ENCODE measurements around the gene VPS72. TPM values are rescaled to one million over a fixed set of nuclear protein-coding genes. Genes with fewer than 3 reads are reported as not detected.

Gene VPS72, protein sequence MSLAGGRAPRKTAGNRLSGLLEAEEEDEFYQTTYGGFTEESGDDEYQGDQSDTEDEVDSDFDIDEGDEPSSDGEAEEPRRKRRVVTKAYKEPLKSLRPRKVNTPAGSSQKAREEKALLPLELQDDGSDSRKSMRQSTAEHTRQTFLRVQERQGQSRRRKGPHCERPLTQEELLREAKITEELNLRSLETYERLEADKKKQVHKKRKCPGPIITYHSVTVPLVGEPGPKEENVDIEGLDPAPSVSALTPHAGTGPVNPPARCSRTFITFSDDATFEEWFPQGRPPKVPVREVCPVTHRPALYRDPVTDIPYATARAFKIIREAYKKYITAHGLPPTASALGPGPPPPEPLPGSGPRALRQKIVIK
- 10 to 100 TPM; 74.6 to 77.0 TPM for total RNA-seq

DNA sequence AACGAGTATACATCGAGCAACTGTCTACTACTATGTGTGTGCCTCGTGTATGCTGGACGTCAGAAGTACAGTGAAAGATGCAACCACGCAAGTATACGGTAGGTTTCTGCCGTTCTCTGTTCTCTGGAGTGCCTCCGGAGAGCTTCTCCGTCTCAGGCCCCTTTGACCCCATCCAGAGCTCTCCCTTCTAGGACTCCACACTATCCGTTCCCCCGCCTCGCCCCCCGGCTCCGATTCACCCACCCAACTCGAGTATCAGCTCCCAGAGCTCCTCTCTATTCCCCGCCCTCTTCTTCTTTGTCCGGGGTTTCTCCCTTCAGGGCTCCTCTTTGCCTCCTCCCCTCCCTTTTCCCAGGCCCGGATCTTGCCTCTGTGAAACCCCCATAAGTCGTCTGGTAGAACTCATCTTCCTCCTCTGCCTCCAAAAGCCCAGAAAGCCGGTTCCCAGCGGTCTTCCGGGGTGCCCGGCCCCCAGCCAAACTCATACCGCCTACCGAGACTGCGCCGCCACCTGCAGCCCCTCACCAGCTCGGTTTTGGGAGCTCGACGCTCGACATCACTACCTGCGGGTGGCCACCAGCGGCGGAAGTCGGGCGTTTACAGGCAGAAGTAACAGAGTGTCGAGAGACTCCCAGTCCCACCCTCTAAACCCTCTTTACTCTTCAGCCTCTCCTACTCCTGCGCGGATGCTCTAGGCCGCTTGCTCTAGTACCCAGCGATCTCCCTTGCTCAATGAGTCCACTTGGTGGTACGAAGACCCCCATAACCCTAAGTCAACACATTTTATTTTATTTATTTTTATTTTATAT, at the start of gene VPS72:
VPS72 (minus strand) TSS at position 561 of the 809 bp plus-strand sequence; CDS start at position 485, 76 bp downstream.

DNA sequence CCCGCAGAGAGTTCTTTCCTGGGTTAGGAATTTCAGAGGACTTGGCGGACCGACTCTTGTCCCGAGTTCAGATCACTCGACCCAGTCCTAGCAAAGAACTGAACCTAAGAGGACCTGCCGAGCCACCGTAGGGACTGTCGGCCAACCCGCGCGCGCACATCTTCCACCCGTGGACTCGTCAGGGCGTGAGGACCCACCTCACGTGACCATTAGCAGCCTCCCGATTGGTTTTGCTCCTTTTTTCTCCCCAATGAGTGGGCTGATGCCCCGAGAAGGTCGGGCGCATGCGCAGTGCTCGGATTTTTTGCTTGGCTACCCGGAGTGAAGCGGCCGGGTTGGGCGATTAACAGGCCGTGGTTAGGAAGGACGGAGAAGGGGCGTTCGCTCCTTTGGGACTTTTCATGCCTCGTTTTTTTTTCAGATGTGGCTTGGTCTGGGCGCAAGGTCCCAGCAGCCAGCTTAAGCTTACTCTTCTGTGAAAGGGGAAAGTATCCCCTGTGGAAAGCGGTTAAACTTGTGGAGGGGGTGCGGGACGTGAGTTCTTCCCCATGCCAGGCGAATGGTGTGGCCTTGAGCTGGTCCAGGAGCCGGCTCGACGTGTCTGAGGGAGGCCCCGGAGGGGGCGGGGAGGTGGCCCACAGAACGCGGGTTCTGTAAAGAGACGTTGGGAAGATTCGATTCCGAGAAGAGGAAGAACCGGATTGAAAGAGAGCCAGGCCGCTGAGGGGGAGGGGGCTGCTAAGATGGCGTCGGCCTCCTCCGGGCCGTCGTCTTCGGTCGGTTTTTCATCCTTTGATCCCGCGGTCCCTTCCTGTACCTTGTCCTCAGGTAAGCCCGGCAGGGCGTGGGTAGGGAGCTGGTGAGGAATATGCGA, 8.5 kb upstream of the VPS72 start, which contains the start of gene PIP5K1A:
PIP5K1A (plus strand) TSS at position 299 of the 874 bp plus-strand sequence; CDS start at position 744, 445 bp downstream.

GRCh38 chr1:151175863-151176262, 14.1 kb downstream of the VPS72 start, which contains the start of gene TMOD4:
TSS of gene TMOD4 (minus strand) at chr1:151175981. CDS start at chr1:151174875, 1,106 bp downstream.

GRCh38 chr1:151165738-151166504, 24.1 kb downstream of the VPS72 start, which contains the start of the genes LYSMD1 and SCNM1:
TSS of gene LYSMD1 (minus strand) at chr1:151165902. CDS start at chr1:151165258, 644 bp downstream.
TSS of gene SCNM1 (plus strand) at chr1:151166144. CDS start at chr1:151166153, 9 bp downstream.

GRCh38 chr1:151156515-151156819, 33.5 kb downstream of the VPS72 start, which contains the start of gene TNFAIP8L2:
TSS of gene TNFAIP8L2 (plus strand) at chr1:151156649. CDS start at chr1:151158698, 2,049 bp downstream.

DNA sequence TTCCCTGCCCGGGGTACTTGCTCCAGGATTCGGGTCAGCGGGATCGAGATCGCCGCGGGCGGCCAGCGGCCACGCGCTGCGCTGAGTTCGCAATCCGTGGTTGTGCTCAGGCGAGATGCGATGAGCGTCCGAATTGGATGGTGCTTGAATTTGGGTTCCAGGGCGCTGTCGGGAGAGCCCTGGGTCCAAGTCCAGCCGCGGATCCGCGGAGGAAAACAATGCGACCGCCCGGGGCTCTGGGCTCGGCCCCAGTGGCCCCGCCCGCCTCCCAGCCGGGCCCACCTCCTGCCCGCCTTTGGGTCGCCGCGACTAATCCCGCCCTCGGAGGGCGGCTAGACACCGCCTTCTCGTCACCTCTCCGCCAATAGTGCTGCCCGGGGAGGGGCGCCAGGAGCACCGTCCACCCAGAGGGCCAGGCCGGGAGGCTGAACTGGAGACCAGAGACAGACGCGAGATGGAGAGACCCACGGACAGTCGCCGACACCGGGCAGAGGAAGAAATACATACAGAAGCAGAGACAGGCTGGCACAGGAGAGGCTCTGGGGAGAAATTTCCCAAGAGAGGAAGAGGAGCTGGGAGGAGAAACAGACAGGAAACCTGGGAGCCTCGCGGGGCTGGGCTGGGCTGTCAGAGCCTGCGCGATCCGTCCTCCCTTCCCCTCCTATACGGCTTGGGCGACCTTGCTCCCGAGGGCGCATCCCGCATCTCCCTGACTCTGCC, 43.4 kb downstream of the VPS72 start, which contains the start of gene SEMA6C:
SEMA6C (minus strand) TSS at position 220 of the 720 bp plus-strand sequence. CDS start 4,010 bp downstream, outside the sequence.

Other genes with a start within 250 kb of the VPS72 start
- 100 to 1,000 TPM; 152 to 153 TPM for gene CERS2, start 215.4 kb downstream of the VPS72 start, total RNA-seq
- gene ANXA9, start 207.9 kb downstream of the VPS72 start, total RNA-seq: not detected
- 10 to 100 TPM; 37.4 to 37.7 TPM for gene MINDY1, start 183.3 kb downstream of the VPS72 start, total RNA-seq
- gene PRUNE1, start 181.7 kb downstream of the VPS72 start, total RNA-seq: 10 to 100 TPM; 18.5 to 20.5 TPM
- 1 to 10 TPM; 1.0 to 1.1 TPM for gene BNIPL, start 153.6 kb downstream of the VPS72 start, total RNA-seq
- 1 to 10 TPM; 1.2 to 1.4 TPM for gene C1orf56, start 142.4 kb downstream of the VPS72 start, total RNA-seq
- 100 to 1,000 TPM; 362 to 368 TPM for gene CDC42SE1, start 130.6 kb downstream of the VPS72 start, total RNA-seq
- 1 to 10 TPM; 4.0 to 4.1 TPM for gene MLLT11, start 129.8 kb downstream of the VPS72 start, total RNA-seq
- gene GABPB2, start 119.4 kb downstream of the VPS72 start, total RNA-seq: 10 to 100 TPM; 27.7 to 30.6 TPM
- 1 to 10 TPM; 3.6 to 3.8 TPM for gene SEMA6C, start 43.6 kb downstream of the VPS72 start, total RNA-seq
- 10 to 100 TPM; 41.8 to 42.4 TPM for gene TNFAIP8L2, start 33.5 kb downstream of the VPS72 start, total RNA-seq
- gene LYSMD1, start 24.3 kb downstream of the VPS72 start, total RNA-seq: 1 to 10 TPM; 2.7 to 3.1 TPM
- 10 to 100 TPM; 59.5 to 61.1 TPM for gene SCNM1, start 24.1 kb downstream of the VPS72 start, total RNA-seq
- gene TMOD4, start 14.2 kb downstream of the VPS72 start, total RNA-seq: 1 to 10 TPM; 3.2 to 4.4 TPM
- gene PIP5K1A, start 8.4 kb upstream of the VPS72 start, total RNA-seq: 10 to 100 TPM; 57.7 to 59.3 TPM
- 100 to 1,000 TPM; 163 to 173 TPM for gene PSMD4, start 64.5 kb upstream of the VPS72 start, total RNA-seq
- gene ZNF687, start 92.1 kb upstream of the VPS72 start, total RNA-seq: 10 to 100 TPM; 27.7 to 27.9 TPM
- gene PI4KB, start 137.2 kb upstream of the VPS72 start, total RNA-seq: 10 to 100 TPM; 65.2 to 65.6 TPM
- 10 to 100 TPM; 66.6 to 69.5 TPM for gene RFX5, start 157.1 kb upstream of the VPS72 start, total RNA-seq
- gene SELENBP1, start 182.5 kb upstream of the VPS72 start, total RNA-seq: not detected
- 100 to 1,000 TPM; 277 to 279 TPM for gene PSMB4, start 209.4 kb upstream of the VPS72 start, total RNA-seq

Measured in activated naive CD4-positive, alpha-beta T cell treated with anti-CD3 and anti-CD28 coated beads, Interleukin-2, amount 10 ng/mL, durations not matched to agents 5 hours and 36 hours (primary cell).